K562 (cell line): ENCODE data around the gene LONRF2. TPM values are rescaled to one million over a fixed set of nuclear protein-coding genes. Genes with fewer than 3 reads are reported as not detected.

Experiments
- ATAC-seq: fragments of 200-7000 bp; cut with Tn5 transposase; 3 replicates; pipeline ENCODE4 v1.9.1; 2020; ENCODE audit warnings: moderate library complexity
- BruUV-seq: library from RNA; stranded (reverse); fragments of 400-500 nt; replicated peaks from 2 replicates; lab custom pipeline; 2021; lab: Mats Ljungman, UMichigan
- CTCF ChIA-PET: fragments of 300-600 bp; formaldehyde crosslinking; extraction: SDS; loops from one replicate; lab custom pipeline; 2021; ENCODE audit warnings: low intra/inter-chr PET ratio; lab: Yijun Ruan, JAX
- POLR2A ChIA-PET: fragments of 300-600, 350-650 bp; sonication (Branson Sonifier 250); formaldehyde crosslinking; extraction: SDS; loops from one replicate; lab custom pipeline; 2021; ENCODE audit warnings: antibody characterized with exemption, inconsistent platforms; lab: Yijun Ruan, JAX
- DNase-seq, 4 experiments: peaks; one replicate each; pipeline versions ENCODE4 v3.0.0 to v3.0.0-alpha.2; 2011 to 2018; ENCODE audit warnings: low spot score in 3 of 4, mixed read lengths in 3 of 4; ENCODE audit errors: extremely low read depth in 1 of 4
- FAIRE-seq: peaks from 2 replicates; lab custom pipeline; 2011; peaks lifted over from hg19 to GRCh38; lab: Jason Lieb, UNC
- H2AFZ ChIP-seq: 2 replicates; pipeline ENCODE4 v1.6.0; 2011; ENCODE audit warnings: low read depth, low read length, control low read depth, inconsistent platforms
- H3K27ac ChIP-seq: fragments of 200-600 bp; 3 replicates; pipeline ENCODE4 v1.8.0; 2011; ENCODE audit warnings: low read depth, mild to moderate bottlenecking, control low read depth, inconsistent platforms, low read length, moderate library complexity, mixed read lengths; ENCODE audit errors: extremely low read depth
- H3K27me3 ChIP-seq, 2 experiments: fragments of 300-600 bp in 1 of 2; 2 replicates in 1 of 2; 3 replicates in 1 of 2; pipeline versions ENCODE4 v1.6.0 to v1.8.0; 2011; ENCODE audit warnings: inconsistent platforms in 2 of 2, low read length in 2 of 2, mild to moderate bottlenecking in 1 of 2, mixed read lengths in 1 of 2, moderate library complexity in 1 of 2; ENCODE audit not compliant: control insufficient read depth in 2 of 2, insufficient read depth in 2 of 2
- H3K36me3 ChIP-seq: fragments of 300-600 bp; 3 replicates; pipeline ENCODE4 v1.8.0; 2011; ENCODE audit warnings: mild to moderate bottlenecking, low read length, inconsistent platforms; ENCODE audit not compliant: control insufficient read depth, insufficient read depth
- H3K4me1 ChIP-seq, 2 experiments: fragments of 200-600 bp in 1 of 2; replicated peaks in 1 of 2; 2 replicates in 1 of 2; 3 replicates in 1 of 2; pipeline versions ENCODE4 v1.5.1 to v1.8.0; 2011; ENCODE audit warnings: inconsistent platforms in 2 of 2, low read length in 2 of 2, mild to moderate bottlenecking in 1 of 2, mixed read lengths in 1 of 2, moderate library complexity in 1 of 2; ENCODE audit not compliant: control insufficient read depth in 2 of 2, insufficient read depth in 2 of 2
- H3K4me2 ChIP-seq: 2 replicates; pipeline ENCODE4 v1.6.1; 2011; ENCODE audit warnings: low read length, control low read depth, inconsistent platforms, mixed read lengths; ENCODE audit not compliant: insufficient read depth
- H3K4me3 ChIP-seq: fragments of 200-600 bp; sonication (generic), shearing (Covaris generic); 2 replicates; pipeline ENCODE4 v1.5.1; 2016; ENCODE audit warnings: control low read depth, inconsistent platforms
- H3K79me2 ChIP-seq: fragments of 200-600 bp; 3 replicates; pipeline ENCODE4 v1.8.0; 2011; ENCODE audit warnings: low read length, inconsistent platforms; ENCODE audit not compliant: control insufficient read depth, insufficient read depth
- H3K9ac ChIP-seq, 2 experiments: 2 replicates each; pipeline versions ENCODE4 v1.6.0 to v1.6.1; 2011; ENCODE audit warnings: low read depth in 2 of 2, low read length in 2 of 2, control low read depth in 1 of 2, inconsistent platforms in 1 of 2, mild to moderate bottlenecking in 1 of 2, mixed read lengths in 1 of 2; ENCODE audit not compliant: insufficient read depth in 1 of 2
- H3K9me1 ChIP-seq: one replicate; pipeline ENCODE4 v1.6.0; 2011; ENCODE audit warnings: inconsistent platforms, mild to moderate bottlenecking, low read length, moderate library complexity; ENCODE audit not compliant: control insufficient read depth, insufficient read depth
- H3K9me3 ChIP-seq: replicated peaks from 2 replicates; pipeline ENCODE4 v1.5.1; 2011; ENCODE audit warnings: low read depth, low read length, inconsistent platforms; ENCODE audit not compliant: control insufficient read depth, insufficient read depth
- H4K20me1 ChIP-seq: replicated peaks from 2 replicates; pipeline ENCODE4 v1.6.1; 2011; ENCODE audit warnings: low read length, inconsistent platforms, mixed read lengths; ENCODE audit not compliant: control insufficient read depth, insufficient read depth
- GMEB1 ChIP-seq: fragments of 250-450 bp; sonication (Bioruptor Pico); IDR thresholded peaks from 2 replicates; pipeline ENCODE4 v1.4.0; 2020; ENCODE audit warnings: mild to moderate bottlenecking
- GTF2A2 ChIP-seq: IDR thresholded peaks from 2 replicates; pipeline ENCODE4 v1.6.1; 2016; ENCODE audit warnings: mild to moderate bottlenecking, missing genetic modification characterization, missing compliant biosample characterization
- HIVEP1 ChIP-seq: fragments of 250-450 bp; sonication (Bioruptor Pico); IDR thresholded peaks from 2 replicates; pipeline ENCODE4 v1.4.0; 2020; ENCODE audit warnings: mild to moderate bottlenecking
- HMGXB4 ChIP-seq: sonication (generic); formaldehyde crosslinking; IDR thresholded peaks from 2 replicates; pipeline ENCODE4 v1.8.1; 2023; ENCODE audit warnings: mild to moderate bottlenecking, missing genetic modification reagents
- TFE3 ChIP-seq: fragments of 450-650 bp; formaldehyde crosslinking; IDR thresholded peaks from 2 replicates; pipeline ENCODE4 v1.4.0; 2020; ENCODE audit warnings: mild to moderate bottlenecking, mixed read lengths
- XRCC5 ChIP-seq: fragments of 200-400 bp; formaldehyde crosslinking; IDR thresholded peaks from 2 replicates; pipeline ENCODE4 v1.6.1; 2017; ENCODE audit warnings: low read depth, mild to moderate bottlenecking, low read length
- ZNF23 ChIP-seq: fragments of 250-450 bp; sonication (Bioruptor Pico); IDR thresholded peaks from 2 replicates; pipeline ENCODE4 v1.4.0; 2020; ENCODE audit warnings: mild to moderate bottlenecking
- ZNF639 ChIP-seq, 2 experiments: fragments of 200-800 bp in 1 of 2; sonication (Bioruptor generic) in 1 of 2; sonication (generic) in 1 of 2; formaldehyde crosslinking in 1 of 2; IDR thresholded peaks in 1 of 2; conservative IDR thresholded peaks in 1 of 2; 2 replicates each; pipeline versions ENCODE4 v1.5.0 to v1.6.1; 2016 to 2020; ENCODE audit warnings: missing compliant biosample characterization in 1 of 2, missing genetic modification characterization in 1 of 2, missing genetic modification reagents in 1 of 2
- WGBS: fragments of 100-300 bp; shearing (Covaris generic); methylation state at CpG from one replicate; pipeline ENCODE4 v1.1.6; 2016; ENCODE audit warnings: low coverage, mixed read lengths; ENCODE audit not compliant: insufficient coverage; ENCODE audit errors: missing lambda C conversion rate; 5-methylcytosine and 5-hydroxymethylcytosine counted together
- in situ Hi-C: fragments of 300-500 bp; cut with MboI; formaldehyde crosslinking; loops from 4 replicates; pipeline ENCODE4 v1.15.0; 2018; ENCODE audit warnings: inconsistent platforms, mixed read lengths
- intact Hi-C: fragments of 100-400 bp; cut with micrococcal nuclease; formaldehyde crosslinking; loops from 2 replicates; pipeline ENCODE4 v1.14.2; 2022
- polyA plus RNA-seq, 8 experiments: library from polyadenylated mRNA; depleted of rRNA in 4 of 8; stranded (reverse) in 5 of 8; unstranded in 3 of 8; fragments of >200 nt; fragmentation: Nextera tagmentation in 2 of 8; fragmentation: Illumina TruSeq in 1 of 8; extraction: Ambion mirVana in 2 of 8; extraction: Trizol in 1 of 8; gene quantifications; 2 replicates each; pipeline versions ENCODE4 v1.2.1 to v1.2.3, GENCODE V29; 2011 to 2014; ENCODE audit warnings: inconsistent platforms in 1 of 8, missing spikeins in 1 of 8
- total RNA-seq, 7 experiments: library from RNA; depleted of rRNA in 6 of 7; stranded (reverse); fragments of >200 nt in 6 of 7; fragmentation: Illumina TruSeq in 2 of 7; extraction: Trizol in 2 of 7; gene quantifications; 2 replicates each; pipeline versions ENCODE4 v1.2.1 to v1.2.3, GENCODE V29; 2011 to 2021; ENCODE audit warnings: low replicate concordance in 1 of 7

LONRF2 gene
- total and polyA plus RNA-seq, 9 of the 15 experiments (the other 6 are each of a cell fraction or from before 2014, with no cell fraction given): 0.35 to 5.0 (median 2.7) TPM

GRCh38 chr2:100327742-100328141, 5.4 kb upstream of the LONRF2 start:
- no peaks in the 10 kb centered on the region for H3K79me2 ChIP-seq
- no peak overlapping the region for H3K4me2 ChIP-seq
- ATAC-seq (no peak), FAIRE-seq (no peak), DNase-seq (no peak)
- TF ChIP-seq TFE3 (CRISPR knock-in tag) (peak; percentile 44; the same call in 1 of the 2 replicates), ZNF639 (CRISPR knock-in tag; conservative IDR thresholded peaks at IDR 0.05 in 1 of 2, IDR thresholded peaks at IDR 0.05 in 1 of 2) (no peak), HIVEP1 (CRISPR knock-in tag) (no peak), HMGXB4 (no peak), XRCC5 (no peak), GTF2A2 (tag) (no peak), GMEB1 (CRISPR knock-in tag) (no peak), ZNF23 (no peak)
- ChIA-PET CTCF (no interaction called here), POLR2A (no interaction called here)
- intact Hi-C loops: no loop called here
- in situ Hi-C loops: no loop called here
- no peaks in the 10 kb centered on the region for H3K9me3 ChIP-seq
- 0 out of 5 replicates have a peak, but pooled peaks cover 0 to 2% of the 10 kb centered on the region in 2 experiments for H3K27me3 ChIP-seq
- no peak overlapping the region for H3K27ac ChIP-seq
- H3K4me3 ChIP-seq: no peak overlapping the region
- no peaks in the 10 kb centered on the region for H4K20me1 ChIP-seq
- H3K9me1 ChIP-seq: no peaks in the 10 kb centered on the region
- no peak overlapping the region for H3K9ac ChIP-seq
- H2AFZ ChIP-seq: no peak overlapping the region
- WGBS: 45% methylated on average over 4 of the region's 4 CpGs
- H3K4me1 ChIP-seq: peaks cover 0 to under 1% of the 10 kb centered on the region in 2 experiments; a peak in 1 of 5 replicates
- H3K36me3 ChIP-seq: no peaks in the 10 kb centered on the region
- BruUV-seq: no TSS peak
